Parathyroid adenoma (tissue), 2 donors: Measurements from ENCODE around the gene GGTLC1.

ENCODE experiments used
- H2AFZ ChIP-seq: fragments of 300-600 bp; sonication (generic); one replicate; pipeline ENCODE4 v1.7.0; 2017; ENCODE audit warnings: antibody characterized with exemption, mild to moderate bottlenecking
- H3K27ac ChIP-seq: fragments of 300-600 bp; sonication (generic); one replicate; pipeline ENCODE4 v1.7.0; 2017
- H3K27me3 ChIP-seq: fragments of 300-600 bp; sonication (generic); one replicate; pipeline ENCODE4 v1.7.0; 2017; ENCODE audit warnings: low read length; ENCODE audit not compliant: control insufficient read depth, insufficient read depth
- H3K36me3 ChIP-seq: fragments of 300-600 bp; sonication (generic); one replicate; pipeline ENCODE4 v1.7.0; 2017; ENCODE audit warnings: low read length; ENCODE audit not compliant: control insufficient read depth, insufficient read depth
- H3K4me1 ChIP-seq: fragments of 300-600 bp; sonication (generic); one replicate; pipeline ENCODE4 v1.7.0; 2017; ENCODE audit warnings: control low read depth
- H3K4me2 ChIP-seq: fragments of 300-600 bp; sonication (generic); one replicate; pipeline ENCODE4 v1.7.0; 2017; ENCODE audit warnings: low read length
- H3K4me3 ChIP-seq: fragments of 300-600 bp; sonication (generic); one replicate; pipeline ENCODE4 v1.7.0; 2017; ENCODE audit warnings: low read depth, low read length
- H3K79me2 ChIP-seq: fragments of 300-600 bp; sonication (generic); one replicate; pipeline ENCODE4 v1.7.0; 2017; ENCODE audit warnings: control low read depth
- H3K9ac ChIP-seq: fragments of 300-600 bp; sonication (generic); one replicate; pipeline ENCODE4 v1.7.0; 2017; ENCODE audit warnings: mild to moderate bottlenecking
- H3K9me3 ChIP-seq: fragments of 300-600 bp; sonication (generic); one replicate; pipeline ENCODE4 v1.7.0; 2017; ENCODE audit warnings: low read length; ENCODE audit not compliant: control insufficient read depth
- CTCF ChIP-seq: fragments of 300-600 bp; sonication (generic); IDR thresholded peaks from one replicate; pipeline ENCODE4 v1.7.0; 2017; ENCODE audit warnings: antibody characterized with exemption, mild to moderate bottlenecking
- donor health status: primary hyperparathyroidism.

Gene GGTLC1

DNA sequence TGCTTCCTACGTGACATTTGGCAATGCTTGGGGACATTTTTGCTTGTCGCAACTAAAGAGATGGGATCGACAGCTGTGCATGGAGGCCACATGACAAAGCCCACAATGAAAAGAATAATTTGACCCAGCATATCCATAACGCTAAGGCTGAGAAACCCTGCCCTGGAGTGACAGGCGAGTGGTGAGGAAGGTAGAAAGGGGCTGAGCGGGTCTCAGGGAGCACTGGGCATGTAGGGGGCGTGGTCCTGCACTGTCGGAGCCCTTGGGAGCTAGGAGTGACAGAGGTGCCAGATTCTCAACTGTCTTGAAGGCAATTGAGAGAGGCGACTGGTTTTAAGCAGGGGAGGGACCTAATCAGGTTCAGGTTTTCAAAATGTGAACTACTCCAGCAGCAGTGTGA lies 13.6 kb downstream of the GGTLC1 start:
- Histone ChIP-seq H3K27ac (no peak overlapping the region), H2AFZ (no peak overlapping the region), H3K36me3 (no peaks in the 10 kb centered on the region), H3K9ac (no peak overlapping the region), H3K4me1 (no peaks in the 10 kb centered on the region), H3K27me3 (no peaks in the 10 kb centered on the region), H3K9me3 (no peaks in the 10 kb centered on the region), H3K79me2 (no peaks in the 10 kb centered on the region), H3K4me2 (no peak overlapping the region), H3K4me3 (no peak overlapping the region)
- no peak for TF ChIP-seq CTCF

GRCh38 chr20:23971310-23971709 lies 17.3 kb downstream of the GGTLC1 start:
- H3K9ac ChIP-seq, result no peak overlapping the region
- no peaks in the 10 kb centered on the region for H3K79me2 ChIP-seq
- no peaks in the 10 kb centered on the region for H3K27me3 ChIP-seq
- no peak overlapping the region for H2AFZ ChIP-seq
- no peaks in the 10 kb centered on the region for H3K9me3 ChIP-seq
- no peak for TF ChIP-seq CTCF
- H3K36me3 ChIP-seq, result no peaks in the 10 kb centered on the region
- no peaks in the 10 kb centered on the region for H3K4me1 ChIP-seq
- no peak overlapping the region for H3K4me2 ChIP-seq
- no peak overlapping the region for H3K4me3 ChIP-seq
- H3K27ac ChIP-seq, result no peak overlapping the region

DNA sequence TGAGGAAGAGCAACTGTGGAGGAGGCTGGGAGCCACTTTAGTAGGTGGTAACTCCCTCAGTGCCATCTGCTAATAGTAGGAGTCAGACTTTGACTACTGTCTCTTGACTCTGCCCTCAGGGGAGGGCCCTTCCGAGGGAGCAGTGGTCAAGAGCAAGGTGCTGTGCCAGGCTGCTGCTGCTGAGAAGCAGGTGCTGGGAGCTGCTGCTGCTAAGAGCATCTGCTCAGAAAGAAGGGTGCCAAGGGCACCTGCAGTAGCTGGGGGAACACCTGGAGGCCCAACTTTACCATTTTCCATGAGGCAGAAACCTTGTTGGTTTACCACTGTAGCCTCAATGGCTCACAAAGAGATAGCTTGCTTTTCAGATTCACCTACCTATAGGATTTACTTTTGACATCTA lies 18.5 kb downstream of the GGTLC1 start:
- no peaks in the 10 kb centered on the region for H3K36me3 ChIP-seq
- no peak overlapping the region for H3K4me3 ChIP-seq
- no peak for TF ChIP-seq CTCF
- H3K4me2 ChIP-seq, result no peak overlapping the region
- no peak overlapping the region for H3K9ac ChIP-seq
- no peaks in the 10 kb centered on the region for H3K9me3 ChIP-seq
- no peak overlapping the region for H2AFZ ChIP-seq
- H3K4me1 ChIP-seq, result no peaks in the 10 kb centered on the region
- H3K27ac ChIP-seq, result no peak overlapping the region
- no peaks in the 10 kb centered on the region for H3K27me3 ChIP-seq
- H3K79me2 ChIP-seq, result no peaks in the 10 kb centered on the region

GRCh38 chr20:23967616-23967979 lies 21.0 kb downstream of the GGTLC1 start:
- H3K9me3 ChIP-seq, result no peaks in the 10 kb centered on the region
- no peaks in the 10 kb centered on the region for H3K4me1 ChIP-seq
- no peaks in the 10 kb centered on the region for H3K36me3 ChIP-seq
- H3K27ac ChIP-seq, result no peak overlapping the region
- no peak overlapping the region for H3K4me3 ChIP-seq
- no peak for TF ChIP-seq CTCF
- H3K9ac ChIP-seq, result no peak overlapping the region
- H3K79me2 ChIP-seq, result no peaks in the 10 kb centered on the region
- H3K27me3 ChIP-seq, result no peaks in the 10 kb centered on the region
- no peak overlapping the region for H2AFZ ChIP-seq
- H3K4me2 ChIP-seq, result no peak overlapping the region

- H3K36me3 ChIP-seq, result no peaks in the 10 kb centered on the region
- H3K79me2 ChIP-seq, result no peaks in the 10 kb centered on the region
- no peak overlapping the region for H3K27ac ChIP-seq
- H3K4me3 ChIP-seq, result no peak overlapping the region
- no peaks in the 10 kb centered on the region for H3K27me3 ChIP-seq
- H2AFZ ChIP-seq, result no peak overlapping the region
- H3K4me1 ChIP-seq, result no peaks in the 10 kb centered on the region
- no peaks in the 10 kb centered on the region for H3K9me3 ChIP-seq
- TF ChIP-seq CTCF, result no peak
- no peak overlapping the region for H3K9ac ChIP-seq
- no peak overlapping the region for H3K4me2 ChIP-seq
Measured at GRCh38 chr20:23966927-23967615, 21.5 kb downstream of the GGTLC1 start.
